IPS-11a (cell line): Measurements from ENCODE around the gene ENO1.

Experiments used
- H3K4me3 ChIP-seq: one replicate; pipeline ENCODE4 v1.5.1; 2013; ENCODE audit warnings: low read depth, low read length, control low read depth

The ENO1 gene

DNA sequence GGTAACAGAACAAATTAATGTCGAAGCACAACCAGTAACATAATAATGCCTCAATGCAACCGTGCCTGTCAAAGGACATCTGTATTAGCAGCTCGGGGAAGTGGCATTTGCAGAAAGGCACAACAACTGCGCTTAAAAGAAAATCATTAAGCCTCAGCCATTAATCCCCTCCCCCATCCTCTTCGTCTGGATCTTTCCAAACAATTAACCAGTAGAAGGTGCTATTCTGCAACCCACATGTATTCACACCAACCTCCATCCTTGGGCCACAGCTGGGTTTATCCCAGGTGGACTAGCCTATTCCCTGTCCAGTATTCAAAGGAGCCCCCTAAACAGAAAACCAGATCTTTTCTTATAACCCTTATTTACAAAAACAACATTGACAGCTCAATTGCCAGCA lies 63.6 kb downstream of the ENO1 start:
- H3K4me3 ChIP-seq = no peak overlapping the region

GRCh38 chr1:8813991-8814390 lies 64.5 kb downstream of the ENO1 start:
- H3K4me3 ChIP-seq = no peak overlapping the region

DNA sequence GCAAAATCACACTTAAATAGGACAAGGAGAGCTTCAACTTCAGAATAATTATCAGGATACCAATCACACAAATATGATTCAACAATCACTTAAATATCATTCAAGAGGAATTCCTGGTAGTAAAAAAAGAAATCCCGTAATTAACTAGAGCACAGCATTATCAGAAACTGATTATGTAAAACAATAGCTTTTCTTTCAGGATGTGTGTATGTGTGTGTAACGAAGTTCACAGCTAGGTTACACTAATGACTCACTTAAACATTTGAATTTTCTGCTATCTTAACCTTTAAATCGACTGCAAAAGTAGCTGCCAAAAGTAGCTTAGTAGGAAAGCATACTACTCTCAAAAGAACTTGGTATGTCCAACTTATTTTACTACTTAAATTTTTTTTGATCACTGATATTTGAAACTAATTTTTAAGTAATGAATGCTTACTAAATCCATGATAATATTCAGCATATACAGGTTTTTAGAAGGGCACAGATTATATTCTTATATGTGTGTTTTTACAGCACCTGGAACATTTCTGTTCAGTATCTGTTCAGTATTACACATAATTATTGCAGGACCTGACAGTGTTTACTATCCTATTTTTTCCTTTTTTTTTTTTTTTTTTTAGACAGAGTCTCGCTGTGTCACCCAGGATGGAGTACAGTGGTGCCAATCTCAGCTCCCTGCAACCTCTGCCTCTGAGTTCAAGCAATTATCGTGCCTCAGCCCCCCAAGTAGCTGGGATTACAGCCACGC lies 65.3 kb downstream of the ENO1 start:
- no peak overlapping the region for H3K4me3 ChIP-seq

GRCh38 chr1:8812081-8812480 lies 66.4 kb downstream of the ENO1 start:
- H3K4me3 ChIP-seq = no peak overlapping the region
